NB4 (cell line): ENCODE measurements around the gene ROBO2.

Source experiments
- MAX ChIP-seq: IDR thresholded peaks from 2 replicates; pipeline ENCODE4 v1.6.1; 2011; ENCODE audit warnings: low read depth, low read length
- MYC ChIP-seq: IDR thresholded peaks from 2 replicates; pipeline ENCODE4 v1.6.1; 2011; ENCODE audit warnings: low read depth, low read length

DNA sequence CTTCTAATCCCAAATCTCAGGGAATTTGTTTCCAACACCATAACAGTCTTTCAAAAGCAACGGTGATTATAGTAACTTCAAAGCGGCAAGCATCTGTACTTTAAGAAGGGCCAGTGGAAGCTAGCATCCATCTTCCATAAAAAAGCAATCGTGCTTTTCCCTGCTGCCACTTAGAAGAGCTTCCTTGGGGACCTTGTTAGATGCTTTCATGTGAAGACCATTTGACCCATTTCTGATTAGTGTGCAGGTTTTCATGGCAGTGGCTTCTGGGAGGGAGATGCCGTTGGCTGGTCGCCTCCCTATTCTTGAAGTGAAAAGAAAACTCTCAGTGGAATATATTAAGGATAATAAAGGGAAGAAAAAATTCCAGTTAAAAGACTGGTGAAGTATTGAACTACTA lies 354.1 kb downstream of the ROBO2 start:
- no peak for TF ChIP-seq MAX
- TF ChIP-seq MYC: no peak
